NOMO-1 (cell line): ENCODE measurements around the gene KIF5C.

Experiments
- DNase-seq, 2 experiments: peaks; one replicate each; lab custom pipeline; 2025; ENCODE audit not compliant: unreplicated experiment in 2 of 2; lab: John Stamatoyannopoulos, UW

Gene KIF5C

DNA sequence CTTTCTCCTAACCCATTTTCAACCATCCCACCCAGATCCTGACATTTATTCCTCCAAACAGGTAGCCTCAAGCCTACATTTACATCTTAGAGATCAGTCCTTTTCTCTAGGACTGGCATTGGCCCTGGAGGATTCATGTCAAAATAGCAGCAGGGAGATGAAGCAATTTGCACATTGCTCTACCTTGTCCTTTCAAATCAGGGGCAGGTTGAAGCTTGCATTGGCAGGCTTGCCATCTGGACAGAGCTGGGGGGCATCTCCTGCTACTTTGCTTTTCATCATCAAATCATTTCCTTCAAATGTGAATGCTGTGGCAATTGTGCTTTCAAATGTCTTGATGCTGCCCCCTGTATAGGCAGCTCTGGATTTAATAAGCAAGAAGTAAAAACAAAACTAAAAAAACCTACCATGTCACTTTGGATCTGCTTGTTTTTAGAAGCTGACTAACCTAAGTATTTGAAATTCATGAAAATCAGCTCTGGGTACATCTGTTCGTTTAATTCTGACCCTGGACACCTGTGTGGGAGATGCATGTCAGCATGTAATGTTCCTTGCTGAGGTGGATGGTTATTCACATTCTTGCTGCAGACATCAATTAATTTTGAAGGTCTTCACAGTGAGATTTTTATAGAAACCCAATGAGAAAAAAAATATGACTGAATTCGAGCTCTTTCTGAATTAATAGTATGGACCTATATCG is 47.9 kb downstream of the KIF5C start:
- no peak for DNase-seq

DNA sequence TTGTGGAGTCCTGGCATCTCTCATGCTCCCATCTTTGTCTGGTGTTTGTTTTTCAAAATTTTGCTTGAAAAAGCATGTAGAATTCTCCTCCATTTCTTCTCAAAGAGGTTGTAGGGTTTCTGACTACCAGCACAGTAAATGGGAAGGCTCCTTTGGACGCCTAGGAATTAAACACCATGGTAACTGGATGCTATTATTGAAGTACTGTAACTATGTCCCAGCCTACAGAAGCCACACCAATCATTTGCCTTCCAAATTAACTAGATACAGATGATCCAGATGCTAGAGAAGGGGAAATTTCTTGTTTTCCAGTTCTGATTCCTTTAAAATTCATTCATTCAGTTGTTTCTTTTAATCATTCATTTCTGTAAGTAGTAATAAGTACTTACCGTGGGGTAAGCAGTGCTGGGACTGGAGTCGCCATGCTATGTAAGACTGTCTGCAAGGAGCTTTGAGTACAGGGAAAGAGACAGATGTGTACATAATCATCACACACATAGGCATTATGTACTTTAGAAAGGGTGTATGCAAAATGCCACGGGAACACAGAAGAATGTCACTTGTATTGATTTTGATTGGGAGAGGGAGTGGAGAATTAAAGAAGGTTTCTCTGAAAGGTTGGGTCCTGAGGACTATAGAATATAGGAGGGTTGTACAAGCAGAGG is 49.6 kb downstream of the KIF5C start:
- DNase-seq = no peak

DNA sequence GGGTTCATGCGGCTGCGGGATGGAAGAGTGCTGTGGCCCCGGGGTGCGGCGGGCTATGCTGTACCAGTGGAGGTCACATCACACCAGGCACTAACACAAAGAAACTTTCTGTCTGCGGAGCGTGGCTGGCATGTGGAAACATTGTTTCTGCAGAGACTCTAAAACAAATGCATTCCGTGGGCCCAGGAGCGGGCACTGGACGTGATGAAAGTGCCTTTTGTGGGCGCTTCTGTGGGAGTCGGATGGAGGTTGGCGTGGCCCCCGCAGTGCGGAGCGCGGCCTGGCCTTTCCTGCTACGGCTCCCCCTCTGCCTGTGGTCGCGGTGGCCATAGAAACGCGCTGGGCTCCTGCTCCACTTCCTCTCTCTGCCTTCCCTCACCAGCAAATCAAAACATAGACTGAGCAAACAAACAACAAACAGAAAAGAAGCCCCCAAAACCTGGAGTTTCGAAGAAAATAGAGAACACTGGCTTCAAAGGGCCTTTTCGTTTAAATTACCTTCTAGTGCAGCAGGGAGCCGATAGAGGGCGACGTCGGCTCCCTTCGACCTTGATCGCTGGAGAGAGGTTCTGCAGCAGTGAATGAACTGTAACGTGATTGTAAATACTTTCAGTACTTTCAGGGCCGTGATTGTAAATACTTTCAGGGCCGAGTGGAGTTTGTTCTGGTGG is 51.4 kb downstream of the KIF5C start:
- peak; percentile 59 to 76 for DNase-seq

DNA sequence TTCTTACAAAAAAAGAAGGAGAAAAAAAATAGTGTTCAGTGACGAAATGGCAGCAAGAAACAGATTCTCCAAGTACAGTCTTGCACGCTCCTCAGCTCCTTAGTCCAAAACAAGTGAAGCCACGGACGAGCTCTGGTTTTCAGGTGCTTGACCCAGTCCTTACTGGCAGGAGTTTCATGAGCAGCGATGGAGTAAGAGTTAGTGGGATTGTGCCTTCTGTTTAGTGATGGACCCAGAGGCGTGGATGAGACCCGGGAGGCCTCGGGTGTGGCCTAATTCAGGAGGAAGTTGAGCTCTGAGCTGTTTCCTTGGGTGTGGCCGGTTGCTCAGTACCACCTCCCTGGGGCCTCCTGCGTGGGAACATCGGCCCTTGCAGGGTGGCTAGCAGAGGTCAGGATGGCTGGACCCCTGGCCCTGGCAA is 52.0 kb downstream of the KIF5C start:
- peak; percentile 77 to 88 for DNase-seq

DNA sequence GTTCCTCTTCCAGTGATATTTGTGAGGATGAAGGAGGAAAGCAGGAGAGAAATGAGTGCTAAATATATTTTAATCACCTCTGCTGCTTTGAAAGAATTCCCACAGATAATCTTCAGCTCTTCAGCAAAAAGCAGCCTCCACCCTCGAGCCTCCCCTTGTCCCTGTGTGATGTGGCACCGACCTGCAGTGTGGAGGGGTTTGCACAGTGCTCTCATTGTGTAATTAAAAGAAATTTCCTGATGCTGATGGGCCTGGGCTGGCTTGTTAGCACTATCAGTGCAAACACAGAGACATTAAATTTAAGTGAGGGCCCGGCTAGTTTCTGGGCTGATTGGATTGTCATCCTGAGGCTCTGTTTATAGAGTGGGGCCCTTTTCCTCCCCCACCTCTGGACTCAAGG is 53.4 kb downstream of the KIF5C start:
- DNase-seq = no peak

DNA sequence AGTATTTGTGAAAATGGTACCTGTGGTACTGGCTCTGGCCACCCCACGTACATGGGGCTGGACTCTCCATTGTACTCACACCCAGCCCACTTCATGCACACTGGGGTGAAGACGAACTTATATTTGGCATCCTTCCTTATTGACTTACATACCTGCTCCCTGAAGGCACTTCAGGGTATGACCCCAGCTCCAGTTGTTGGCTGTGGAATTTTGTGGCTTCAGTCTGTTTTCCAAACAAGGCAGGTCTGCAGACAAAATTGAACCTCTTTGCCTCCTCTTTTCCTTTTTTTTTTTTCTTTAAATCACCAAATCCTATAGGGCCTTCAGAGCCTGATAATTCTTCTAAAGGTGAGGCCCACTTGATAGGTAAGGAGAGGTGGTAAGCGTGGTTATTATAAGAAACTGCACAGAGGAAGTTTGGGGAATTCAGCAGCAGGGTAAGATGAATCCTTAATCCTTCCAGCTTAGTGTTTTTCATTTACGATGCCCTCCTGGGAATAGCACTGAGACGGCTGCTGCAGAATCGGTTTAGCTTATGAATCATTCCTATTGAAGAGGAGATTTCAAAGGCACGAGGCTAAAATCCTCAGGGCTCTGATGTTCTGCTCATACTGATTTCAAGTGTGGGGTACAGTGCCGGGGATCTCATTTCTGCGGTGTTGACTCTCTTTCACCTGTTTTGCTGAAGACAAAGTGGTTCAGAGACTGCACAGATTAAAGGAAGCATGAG is 55.2 kb downstream of the KIF5C start:
- no peak for DNase-seq

DNA sequence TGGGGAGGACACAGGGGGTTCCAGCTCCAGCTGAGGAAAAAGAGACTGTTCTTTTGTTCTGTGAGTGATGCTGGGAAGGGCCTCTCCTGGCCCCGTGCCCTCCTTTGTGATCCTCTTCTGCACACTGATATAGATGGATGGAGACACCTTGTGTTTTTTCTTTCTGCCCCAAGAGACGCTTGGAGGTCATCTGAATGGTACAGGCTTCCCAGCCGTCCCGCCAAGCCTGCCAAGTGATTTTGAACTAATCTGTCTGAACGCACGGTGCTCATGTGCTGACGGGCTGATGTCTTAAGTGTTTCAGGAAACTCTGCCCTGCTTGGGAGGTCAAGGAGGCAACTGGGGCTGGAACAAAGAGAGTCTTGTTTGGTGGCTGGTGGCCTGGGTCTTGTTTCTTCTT is 57.5 kb downstream of the KIF5C start:
- DNase-seq = no peak

DNA sequence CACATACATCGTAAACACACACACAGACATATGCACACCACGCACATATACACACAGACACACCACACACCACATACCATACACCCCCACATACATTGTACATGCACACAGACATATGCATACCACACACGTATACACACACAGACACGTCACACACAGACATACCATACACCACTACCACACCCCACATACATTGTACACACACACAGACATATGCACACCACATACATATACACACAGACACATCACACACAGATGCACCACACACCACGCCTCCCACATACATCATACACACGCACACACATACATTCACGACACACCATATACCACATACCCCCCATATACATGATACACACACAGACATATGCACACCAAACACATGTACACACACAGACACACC is 58.4 kb downstream of the KIF5C start:
- no peak for DNase-seq

DNA sequence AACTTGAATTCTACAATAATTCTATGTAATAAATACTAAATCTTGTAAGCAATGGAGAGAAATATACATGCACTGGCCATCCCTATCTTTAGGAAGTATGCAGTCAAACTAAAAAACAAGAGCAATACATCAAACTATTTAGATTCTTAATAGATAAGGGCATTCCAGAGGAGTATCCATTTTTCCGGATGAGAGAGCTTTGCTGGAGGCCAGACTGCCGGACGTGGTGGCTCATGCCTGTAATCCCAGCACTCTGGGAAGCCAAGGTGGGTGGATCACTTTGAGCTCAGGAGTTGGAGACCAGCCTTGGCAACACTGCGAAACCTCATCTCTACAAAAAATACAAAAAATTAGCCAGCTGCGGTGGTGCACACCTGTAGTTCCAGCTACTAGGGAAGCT is 60.8 kb downstream of the KIF5C start:
- no peak for DNase-seq

DNA sequence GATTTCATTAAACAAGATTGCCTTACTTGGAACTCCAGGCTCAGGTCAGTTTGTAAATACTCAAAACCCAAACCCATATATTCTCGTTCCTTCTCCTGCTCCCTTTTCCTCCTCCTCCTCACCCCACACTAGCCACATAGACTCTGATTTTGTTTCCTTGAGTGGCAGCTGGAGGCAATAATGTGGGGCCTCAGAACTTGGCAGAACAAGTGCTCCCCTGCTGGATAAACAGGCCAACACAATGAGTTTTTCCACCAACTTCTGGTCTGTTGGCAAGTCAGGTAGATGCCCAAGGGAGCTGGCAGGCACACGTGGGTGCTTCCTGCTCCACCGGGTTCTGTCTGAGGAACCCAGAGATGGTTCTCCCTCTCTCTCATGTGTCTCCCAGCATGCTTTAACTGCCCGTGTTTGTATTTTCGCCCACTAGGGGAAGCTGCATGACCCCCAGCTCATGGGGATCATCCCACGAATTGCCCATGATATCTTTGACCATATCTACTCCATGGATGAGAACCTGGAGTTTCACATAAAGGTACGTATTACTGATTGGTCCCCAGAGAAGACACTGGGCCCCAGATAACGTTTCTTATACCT is 61.9 kb downstream of the KIF5C start:
- DNase-seq = no peak

DNA sequence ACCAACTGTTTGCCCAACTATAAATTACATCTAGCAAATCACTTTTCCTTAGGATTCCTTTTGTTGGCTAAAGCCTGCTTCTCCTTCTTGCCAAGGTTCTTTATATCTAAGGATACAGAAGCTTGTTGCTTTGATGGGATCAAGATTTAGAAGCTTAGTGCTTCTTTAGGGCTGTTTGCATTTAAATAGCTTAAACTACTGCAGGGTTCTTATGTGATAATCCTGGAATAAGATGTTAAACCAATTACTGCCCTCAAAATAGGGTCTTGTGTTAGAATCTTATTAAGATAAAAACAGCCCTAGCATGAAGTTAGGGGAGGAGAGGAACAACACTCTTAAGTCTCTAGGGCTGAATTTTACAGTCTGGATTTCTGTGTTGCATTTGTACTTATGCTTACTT is 64.2 kb downstream of the KIF5C start:
- no peak for DNase-seq

DNA sequence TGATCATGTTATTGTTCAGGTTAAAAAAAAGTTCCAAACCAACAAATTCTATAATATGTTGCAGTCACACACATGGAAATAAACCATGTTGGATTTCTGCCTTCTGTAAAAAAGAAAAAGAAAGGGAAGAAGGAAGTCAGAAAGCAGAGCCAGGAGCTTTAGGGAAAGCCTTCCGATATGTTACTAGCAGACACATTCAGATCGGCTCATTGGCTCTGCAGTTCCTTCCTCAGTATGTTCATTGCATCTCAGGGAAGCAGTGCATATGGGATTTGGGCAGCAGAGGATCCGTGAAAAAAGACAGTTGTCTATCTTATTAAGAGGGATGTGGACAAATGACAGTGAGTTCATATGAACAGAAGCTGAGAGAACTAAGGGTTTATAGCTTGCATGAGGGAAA is 68.1 kb downstream of the KIF5C start:
- DNase-seq = no peak

DNA sequence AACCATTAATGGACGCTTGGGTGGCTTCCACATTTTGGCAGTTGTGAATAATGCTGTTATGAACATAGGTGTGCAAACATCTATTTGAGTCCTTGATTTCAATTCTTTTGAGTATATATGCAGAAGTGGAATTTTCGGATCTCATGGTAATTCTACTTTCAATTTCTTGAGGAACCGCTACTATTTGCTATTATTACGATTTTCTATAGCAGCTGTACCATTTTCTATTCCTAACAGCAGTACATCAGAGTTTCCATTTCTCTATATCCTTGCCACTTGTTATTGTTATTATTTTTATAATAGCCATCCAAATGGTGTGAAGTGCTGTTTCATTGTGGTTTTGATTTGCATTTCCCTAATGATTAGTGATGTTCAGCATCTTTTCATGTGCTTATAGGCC is 69.5 kb downstream of the KIF5C start:
- no peak for DNase-seq

DNA sequence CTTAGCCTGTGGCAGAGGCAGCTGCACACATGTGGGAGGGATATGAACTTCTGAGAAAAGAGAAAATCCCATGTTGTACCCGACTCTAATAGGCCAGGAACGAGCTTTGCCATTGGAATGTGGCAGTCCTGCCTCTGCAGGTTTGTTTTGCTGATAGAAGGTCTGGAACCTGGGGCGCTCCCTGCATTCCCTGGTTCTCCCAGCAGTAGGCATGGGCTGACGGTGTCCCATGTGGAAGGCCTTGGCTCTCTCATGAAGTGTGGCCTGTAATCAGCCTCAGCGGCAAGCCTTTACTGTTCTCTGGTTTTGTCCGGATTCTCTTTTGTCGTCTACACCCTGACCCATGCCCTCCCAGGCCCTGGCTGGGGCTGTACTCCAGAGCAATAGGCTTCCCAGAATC is 72.3 kb downstream of the KIF5C start:
- DNase-seq = no peak

DNA sequence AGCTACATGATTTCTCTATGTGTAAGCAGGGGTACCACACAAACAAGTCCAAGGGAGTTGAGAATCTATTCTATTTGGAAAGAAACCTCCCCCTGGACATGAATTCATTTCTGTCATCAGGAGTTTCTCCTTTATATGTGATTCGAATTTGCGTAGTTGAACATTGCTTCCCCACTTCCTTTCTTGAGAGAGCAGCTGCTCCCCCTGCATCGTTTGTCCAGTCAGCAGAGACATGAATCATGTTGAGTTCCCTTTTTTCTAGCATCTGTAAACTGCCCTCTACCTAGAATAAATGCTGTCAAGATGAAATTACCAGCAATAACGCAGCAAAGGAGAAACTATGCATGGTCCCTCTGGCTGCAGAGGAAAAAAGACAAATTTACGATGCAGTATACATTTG is 73.8 kb downstream of the KIF5C start:
- DNase-seq = peak; percentile 75 to 98

DNA sequence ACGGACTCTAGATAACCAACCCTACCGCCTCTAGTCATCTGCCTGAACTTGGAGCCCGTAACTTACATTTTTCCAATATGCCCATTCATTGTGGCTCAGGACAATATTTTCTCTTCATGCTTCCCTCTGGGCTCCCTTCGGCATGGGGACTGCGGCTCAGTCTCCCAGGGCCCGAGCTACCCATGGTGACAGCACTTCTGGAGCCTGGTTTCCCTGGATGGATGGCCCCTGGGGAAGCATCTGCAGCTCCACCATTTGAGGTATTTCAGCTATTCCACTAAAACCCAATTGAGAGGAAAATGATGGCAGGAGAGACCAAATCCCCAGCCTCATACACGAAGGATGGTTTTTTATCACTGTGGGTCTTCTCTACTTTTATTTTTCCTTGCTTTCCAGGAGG is 74.3 kb downstream of the KIF5C start:
- DNase-seq = no peak

DNA sequence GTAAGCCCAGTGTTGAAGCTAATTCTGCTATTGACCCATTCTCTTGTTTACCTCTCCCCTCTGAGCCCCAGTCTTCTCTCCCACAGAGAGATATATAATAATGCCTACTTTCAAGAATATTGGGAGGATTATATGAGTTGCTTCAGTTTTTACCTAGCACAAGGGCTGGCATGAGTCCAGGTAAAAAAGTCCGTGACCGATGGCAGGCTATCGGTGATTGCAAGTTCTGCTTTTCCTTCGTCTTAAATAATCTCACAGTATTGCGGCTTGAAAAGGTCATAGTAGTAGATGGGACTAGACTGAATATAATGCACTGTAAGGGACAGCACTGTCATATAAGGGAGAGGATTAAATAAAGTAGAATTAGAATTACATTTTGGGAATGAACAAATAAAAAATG is 77.6 kb downstream of the KIF5C start:
- DNase-seq = peak; percentile 18

DNA sequence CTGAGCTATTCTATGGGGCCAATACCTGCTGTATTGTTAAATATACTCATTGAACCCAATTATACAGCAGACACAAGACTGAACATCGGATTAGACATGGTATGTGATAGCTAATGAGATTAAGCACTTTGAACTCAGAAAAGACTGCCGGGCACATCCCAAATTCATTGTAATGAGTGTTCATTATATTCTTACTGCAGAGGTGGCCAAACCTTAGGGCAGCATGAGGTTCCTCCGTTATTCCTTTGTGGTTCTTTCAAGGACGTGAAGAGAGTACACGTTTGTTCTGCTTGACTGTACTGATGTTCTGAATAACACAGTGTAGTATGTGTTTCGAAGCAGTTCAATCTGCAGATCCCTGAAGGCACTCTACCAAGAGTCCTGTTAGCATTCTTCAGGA is 78.4 kb downstream of the KIF5C start:
- no peak for DNase-seq

DNA sequence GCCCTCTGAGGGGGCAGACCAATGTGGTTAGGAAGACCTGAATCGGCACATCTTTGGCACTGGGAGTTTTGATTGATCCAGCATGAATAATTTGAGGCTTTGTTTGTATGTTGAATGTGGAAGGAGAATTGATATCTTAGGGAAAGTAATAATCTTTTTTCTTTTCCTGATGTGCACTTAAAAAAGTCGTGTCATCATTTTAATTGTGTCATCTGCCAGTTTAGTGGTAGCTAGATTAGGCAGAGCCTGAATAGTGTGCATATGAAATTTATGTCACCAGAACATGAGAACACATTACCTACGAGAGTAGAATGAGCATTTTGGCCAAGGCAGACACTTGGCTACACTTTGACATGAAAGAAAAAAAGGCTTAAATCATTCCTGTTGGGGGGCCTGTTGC is 79.5 kb downstream of the KIF5C start:
- no peak for DNase-seq

DNA sequence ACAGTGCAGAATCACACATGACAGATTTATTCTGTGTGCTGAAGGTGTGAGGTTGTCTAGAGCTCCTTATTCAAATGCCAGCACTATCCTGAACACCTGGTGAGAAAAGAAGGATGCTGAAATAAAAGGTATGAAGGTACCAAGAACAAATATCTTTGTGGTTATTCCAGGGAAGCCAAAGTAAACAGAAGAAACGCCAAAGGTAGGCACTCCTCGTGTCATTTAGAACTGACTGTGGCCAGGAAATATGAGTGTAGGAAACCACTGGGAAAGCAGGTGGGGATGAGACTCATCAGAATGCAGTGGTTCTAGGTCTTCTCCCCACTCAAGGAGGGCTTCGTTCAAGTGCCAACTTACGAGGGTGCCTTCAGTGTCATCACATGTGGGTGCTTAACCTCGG is 80.8 kb downstream of the KIF5C start:
- no peak for DNase-seq

DNA sequence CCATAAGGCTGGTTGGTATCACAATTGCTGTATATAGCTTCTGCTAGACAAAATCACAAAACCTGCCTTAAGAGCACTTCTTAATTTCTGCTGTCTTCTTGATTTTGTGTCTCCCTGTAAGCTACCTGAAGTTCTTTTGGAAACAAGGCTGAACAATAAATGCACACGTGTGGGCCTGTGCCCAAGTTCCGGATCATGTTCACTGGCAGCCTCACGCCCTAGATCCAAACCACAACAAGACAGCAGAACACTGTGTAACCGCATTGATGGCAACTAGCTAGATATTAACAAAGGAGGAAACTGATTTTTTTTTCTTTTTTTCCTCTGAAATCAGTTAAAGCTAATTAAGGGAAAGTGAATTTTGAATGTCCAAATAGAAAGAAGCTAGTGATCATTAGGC is 82.0 kb downstream of the KIF5C start:
- DNase-seq = no peak
